DOHH2 (cell line): ENCODE results near the gene OSBPL10.

ENCODE experiments used
- H3F3A ChIP-seq: fragments of 200-600 bp; sonication (generic), shearing (Covaris generic); 2 replicates; pipeline ENCODE4 v1.6.0; 2016; ENCODE audit warnings: antibody characterized with exemption, mild to moderate bottlenecking; ENCODE audit not compliant: control insufficient read depth, insufficient read depth
- H3K27ac ChIP-seq: fragments of 200-600 bp; sonication (generic); 2 replicates; pipeline ENCODE4 v1.5.1; 2014; ENCODE audit warnings: low read depth, mild to moderate bottlenecking, low read length, moderate library complexity
- H3K27me3 ChIP-seq: fragments of 200-600 bp; sonication (generic); 2 replicates; pipeline ENCODE4 v1.6.1; 2014; ENCODE audit warnings: mild to moderate bottlenecking, low read length, mixed read lengths; ENCODE audit not compliant: control insufficient read depth
- H3K36me3 ChIP-seq: fragments of 200-600 bp; sonication (generic); 2 replicates; pipeline ENCODE4 v1.6.1; 2014; ENCODE audit warnings: mild to moderate bottlenecking, low read length, moderate library complexity, mixed read lengths; ENCODE audit not compliant: control insufficient read depth
- H3K4me1 ChIP-seq: fragments of 200-600 bp; sonication (generic); 2 replicates; pipeline ENCODE4 v1.6.1; 2014; ENCODE audit warnings: mild to moderate bottlenecking, low read length, mixed read lengths; ENCODE audit not compliant: control insufficient read depth
- H3K4me2 ChIP-seq: fragments of 200-600 bp; sonication (generic); 2 replicates; pipeline ENCODE4 v1.6.0; 2014; ENCODE audit warnings: mild to moderate bottlenecking, low read length, moderate library complexity
- H3K4me3 ChIP-seq: fragments of 200-600 bp; sonication (generic); 2 replicates; pipeline ENCODE4 v1.5.1; 2014; ENCODE audit warnings: mild to moderate bottlenecking, low read length, mixed read lengths
- H3K79me2 ChIP-seq: fragments of 200-600 bp; sonication (generic); 2 replicates; pipeline ENCODE4 v1.6.1; 2014; ENCODE audit warnings: mild to moderate bottlenecking, low read length, mixed read lengths; ENCODE audit not compliant: control insufficient read depth
- H3K9me2 ChIP-seq: fragments of 200-600 bp; sonication (generic); replicated peaks from 2 replicates; pipeline ENCODE4 v1.6.1; 2014; ENCODE audit warnings: mild to moderate bottlenecking, low read length, mixed read lengths; ENCODE audit not compliant: control insufficient read depth
- H3K9me3 ChIP-seq: fragments of 200-600 bp; sonication (generic); 2 replicates; pipeline ENCODE4 v1.6.1; 2014; ENCODE audit warnings: antibody characterized with exemption, low read length, mixed read lengths; ENCODE audit not compliant: control insufficient read depth, insufficient read depth
- H4K20me1 ChIP-seq: fragments of 200-600 bp; sonication (generic); 2 replicates; pipeline ENCODE4 v1.6.0; 2014; ENCODE audit warnings: low read depth, mild to moderate bottlenecking, antibody characterized with exemption, low read length, moderate library complexity; ENCODE audit not compliant: control insufficient read depth, insufficient read depth
- CTCF ChIP-seq: fragments of 200-600 bp; sonication (generic); IDR thresholded peaks from one replicate; pipeline ENCODE4 v1.5.1; 2014; ENCODE audit warnings: antibody characterized with exemption, mild to moderate bottlenecking, low read depth, low read length; ENCODE audit not compliant: poor library complexity, severe bottlenecking
- EZH2phosphoT487 ChIP-seq: fragments of 200-600 bp; sonication (generic); IDR thresholded peaks from 2 replicates; pipeline ENCODE4 v1.6.1; 2017; ENCODE audit warnings: borderline replicate concordance, mild to moderate bottlenecking, antibody characterized with exemption, low read length, moderate library complexity, mixed read lengths

Gene OSBPL10

GRCh38 chr3:31823184-31823583 is 157.9 kb downstream of the OSBPL10 start:
- H3K9me3 ChIP-seq: no peaks in the 10 kb centered on the region
- no peaks in the 10 kb centered on the region for H3K9me2 ChIP-seq
- H3K27ac ChIP-seq: no peak overlapping the region
- peaks cover 26% of the 10 kb centered on the region for H3K79me2 ChIP-seq
- no peak overlapping the region for H3K4me3 ChIP-seq
- TF ChIP-seq EZH2phosphoT487 (no peak), CTCF (no peak)
- H3K36me3 ChIP-seq: peaks cover 53% of the 10 kb centered on the region
- H3F3A ChIP-seq: no peaks in the 10 kb centered on the region
- no peaks in the 10 kb centered on the region for H3K4me1 ChIP-seq
- H3K4me2 ChIP-seq: no peak overlapping the region
- H4K20me1 ChIP-seq: no peaks in the 10 kb centered on the region
- no peaks in the 10 kb centered on the region for H3K27me3 ChIP-seq

DNA sequence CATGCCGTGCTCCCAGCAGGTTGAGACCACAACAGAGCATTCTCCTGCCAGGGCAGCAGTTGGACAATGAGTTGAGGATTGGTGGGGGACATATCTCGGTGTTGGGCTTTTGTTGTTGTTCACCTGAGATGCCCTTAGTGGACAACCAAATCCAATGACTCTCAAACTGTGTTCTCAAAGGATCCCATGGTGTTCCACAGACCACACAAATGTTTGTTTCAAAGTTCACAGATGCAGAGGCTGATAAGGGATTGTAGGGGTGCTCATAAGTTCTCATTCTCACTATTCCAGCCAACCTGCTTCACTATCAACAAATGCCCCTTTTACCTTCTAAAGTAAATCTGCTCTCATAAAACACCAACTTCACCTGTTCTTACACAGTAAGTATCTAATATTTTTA is 159.9 kb downstream of the OSBPL10 start:
- Histone ChIP-seq H3K79me2 (peaks cover 19% of the 10 kb centered on the region), H3F3A (no peaks in the 10 kb centered on the region), H3K4me3 (no peak overlapping the region), H3K4me2 (no peak overlapping the region), H3K9me3 (no peaks in the 10 kb centered on the region), H3K9me2 (no peaks in the 10 kb centered on the region), H3K36me3 (peaks cover 46% of the 10 kb centered on the region), H4K20me1 (no peaks in the 10 kb centered on the region), H3K4me1 (no peaks in the 10 kb centered on the region), H3K27ac (no peak overlapping the region), H3K27me3 (no peaks in the 10 kb centered on the region)
- TF ChIP-seq CTCF (no peak), EZH2phosphoT487 (no peak)

DNA sequence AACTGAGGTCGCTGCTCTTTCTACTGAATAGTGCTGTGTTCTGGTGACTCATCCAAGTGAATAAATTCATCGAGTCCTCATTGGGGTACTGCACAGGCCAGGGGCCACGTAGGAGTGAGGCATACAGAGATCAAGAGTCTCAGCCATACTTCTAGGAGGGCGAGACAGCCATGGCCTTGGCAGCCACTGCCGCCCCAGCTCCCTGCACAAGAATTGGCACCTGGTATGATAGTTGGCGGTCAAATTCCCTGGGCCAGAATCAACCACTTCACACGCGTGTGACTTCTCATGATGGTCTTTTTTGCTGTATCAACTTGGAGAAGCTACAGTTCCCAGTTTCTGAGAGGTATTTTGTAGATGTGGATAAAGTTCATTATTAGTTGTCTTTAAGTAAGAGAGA is 161.6 kb downstream of the OSBPL10 start:
- H4K20me1 ChIP-seq: no peaks in the 10 kb centered on the region; the same call in 1 of the 2 replicates
- peaks cover 39% of the 10 kb centered on the region for H3K36me3 ChIP-seq
- TF ChIP-seq EZH2phosphoT487: no peak
- no peak for TF ChIP-seq CTCF
- H3K27ac ChIP-seq: no peak overlapping the region
- H3F3A ChIP-seq: no peaks in the 10 kb centered on the region
- H3K27me3 ChIP-seq: no peaks in the 10 kb centered on the region
- no peak overlapping the region for H3K4me3 ChIP-seq
- no peaks in the 10 kb centered on the region for H3K4me1 ChIP-seq
- H3K9me3 ChIP-seq: no peaks in the 10 kb centered on the region
- H3K4me2 ChIP-seq: no peak overlapping the region
- no peaks in the 10 kb centered on the region for H3K9me2 ChIP-seq
- peaks cover 19% of the 10 kb centered on the region for H3K79me2 ChIP-seq
